H1 (cell line): ENCODE measurements around the gene DTX3. TPM values are rescaled to one million over a fixed set of nuclear protein-coding genes. Genes with fewer than 3 reads are reported as not detected.

Experiments
- CTCF ChIA-PET: fragments of 300-600 bp; sonication (Branson Sonifier 250); formaldehyde crosslinking; loops from one replicate; lab custom pipeline; 2021; ENCODE audit not compliant: partially characterized antibody; lab: Charles Lee
- POLR2A ChIA-PET: fragments of 300-600 bp; sonication (Branson Sonifier 250); formaldehyde crosslinking; loops from one replicate; lab custom pipeline; 2021; ENCODE audit warnings: inconsistent platforms; ENCODE audit not compliant: partially characterized antibody; lab: Charles Lee
- DNase-seq, 2 experiments: peaks; one replicate each; pipeline versions ENCODE4 v3.0.0 to v3.0.0-alpha.2; 2010 to 2022; ENCODE audit warnings: low spot score in 2 of 2, low read depth in 1 of 2, mixed read lengths in 1 of 2
- FAIRE-seq: peaks from 2 replicates; lab custom pipeline; 2011; peaks lifted over from hg19 to GRCh38; lab: Jason Lieb, UNC
- H2AFZ ChIP-seq: 2 replicates; pipeline ENCODE4 v1.8.1; 2012; ENCODE audit warnings: low read length, inconsistent platforms
- H2AK5ac ChIP-seq: 2 replicates; pipeline ENCODE4 v1.6.1; 2013; ENCODE audit warnings: low read depth, low read length
- H2BK120ac ChIP-seq: replicated peaks from 2 replicates; pipeline ENCODE3; 2013; ENCODE audit warnings: low read depth, low read length, inconsistent platforms
- H2BK12ac ChIP-seq: 2 replicates; pipeline ENCODE4 v1.6.1; 2013; ENCODE audit warnings: low read depth, low read length
- H2BK15ac ChIP-seq: 2 replicates; pipeline ENCODE4 v1.6.1; 2013; ENCODE audit warnings: low read length
- H2BK20ac ChIP-seq: 2 replicates; pipeline ENCODE4 v1.6.1; 2013; ENCODE audit warnings: low read length
- H2BK5ac ChIP-seq: 2 replicates; pipeline ENCODE4 v1.6.1; 2013; ENCODE audit warnings: low read depth, low read length
- H3K14ac ChIP-seq: 2 replicates; pipeline ENCODE4 v1.6.1; 2013; ENCODE audit warnings: inconsistent platforms; ENCODE audit not compliant: insufficient read length
- H3K18ac ChIP-seq: 2 replicates; pipeline ENCODE4 v1.6.1; 2013; ENCODE audit warnings: low read length; ENCODE audit errors: extremely low read depth
- H3K23ac ChIP-seq: 2 replicates; pipeline ENCODE4 v1.6.1; 2013; ENCODE audit warnings: inconsistent platforms; ENCODE audit not compliant: insufficient read length
- H3K23me2 ChIP-seq: 2 replicates; pipeline ENCODE4 v1.6.1; 2013; ENCODE audit warnings: low read depth, low read length
- H3K27ac ChIP-seq: 2 replicates; pipeline ENCODE4 v1.6.1; 2011; ENCODE audit warnings: low read depth, low read length, inconsistent platforms
- H3K27me3 ChIP-seq, 4 experiments: replicated peaks in 1 of 4; 1 replicate in 1 of 4; 2 replicates in 3 of 4; pipeline versions ENCODE4 v1.6.1 to v1.8.1; 2011 to 2013; ENCODE audit warnings: low read length in 3 of 4, mild to moderate bottlenecking in 3 of 4, inconsistent platforms in 2 of 4, mixed read lengths in 2 of 4, moderate library complexity in 1 of 4; ENCODE audit not compliant: control insufficient read depth in 3 of 4, insufficient read depth in 3 of 4; ENCODE audit errors: extremely low read depth in 1 of 4
- H3K36me3 ChIP-seq, 4 experiments: 2 replicates each; pipeline versions ENCODE4 v1.6.1 to v1.8.1; 2011 to 2013; ENCODE audit warnings: mild to moderate bottlenecking in 4 of 4, low read length in 3 of 4, moderate library complexity in 2 of 4, control low read depth in 1 of 4, inconsistent platforms in 1 of 4; ENCODE audit not compliant: insufficient read depth in 4 of 4, control insufficient read depth in 2 of 4
- H3K4ac ChIP-seq: replicated peaks from 2 replicates; pipeline ENCODE3; 2013; ENCODE audit warnings: low read length, low read depth, mixed read lengths, inconsistent platforms; ENCODE audit not compliant: insufficient read length
- H3K4me1 ChIP-seq, 4 experiments: replicated peaks in 1 of 4; 1 replicate in 1 of 4; 2 replicates in 3 of 4; pipeline versions ENCODE4 v1.6.1 to v1.8.1; 2011 to 2013; ENCODE audit warnings: low read length in 3 of 4, inconsistent platforms in 2 of 4, mixed read lengths in 1 of 4; ENCODE audit not compliant: insufficient read depth in 4 of 4, control insufficient read depth in 3 of 4
- H3K4me2 ChIP-seq, 2 experiments: 2 replicates each; pipeline versions ENCODE4 v1.6.1 to v1.8.1; 2011 to 2013; ENCODE audit warnings: low read depth in 2 of 2, low read length in 2 of 2, control low read depth in 1 of 2, inconsistent platforms in 1 of 2, mild to moderate bottlenecking in 1 of 2; ENCODE audit not compliant: insufficient read depth in 1 of 2
- H3K4me3 ChIP-seq, 4 experiments: fragments of 200-600, 300-600 bp in 1 of 4; sonication (generic), shearing (Covaris generic), sonication (Bioruptor Twin) in 1 of 4; 2 replicates each; pipeline versions ENCODE4 v1.5.1 to v1.8.1; 2011 to 2016; ENCODE audit warnings: low read length in 4 of 4, low read depth in 3 of 4, control low read depth in 2 of 4, inconsistent platforms in 2 of 4, mild to moderate bottlenecking in 2 of 4, mixed read lengths in 1 of 4, moderate library complexity in 1 of 4; ENCODE audit not compliant: insufficient read depth in 2 of 4; ENCODE audit errors: extremely low read depth in 1 of 4
- H3K56ac ChIP-seq: replicated peaks from 2 replicates; pipeline ENCODE3; 2013; ENCODE audit warnings: low read depth, mild to moderate bottlenecking, mixed read lengths, low read length, inconsistent platforms; ENCODE audit not compliant: insufficient read length
- H3K79me1 ChIP-seq: 2 replicates; pipeline ENCODE4 v1.6.1; 2013; ENCODE audit warnings: low read depth, low read length, control low read depth
- H3K79me2 ChIP-seq, 2 experiments: 2 replicates each; pipeline versions ENCODE4 v1.6.1 to v1.8.1; 2012 to 2013; ENCODE audit warnings: low read length in 2 of 2, mild to moderate bottlenecking in 2 of 2, inconsistent platforms in 1 of 2; ENCODE audit not compliant: insufficient read depth in 2 of 2, control insufficient read depth in 1 of 2
- H3K9ac ChIP-seq, 4 experiments: replicated peaks in 1 of 4; 1 replicate in 1 of 4; 2 replicates in 3 of 4; pipeline versions ENCODE4 v1.6.1 to v1.8.1; 2011 to 2013; ENCODE audit warnings: low read depth in 3 of 4, low read length in 3 of 4, control low read depth in 2 of 4, mild to moderate bottlenecking in 2 of 4, moderate library complexity in 2 of 4, inconsistent platforms in 1 of 4; ENCODE audit errors: extremely low read depth in 1 of 4
- H3K9me3 ChIP-seq, 2 experiments: 2 replicates each; pipeline versions ENCODE4 v1.6.1 to v1.8.1; 2012 to 2013; ENCODE audit warnings: mild to moderate bottlenecking in 2 of 2, moderate library complexity in 2 of 2, control low read depth in 1 of 2, inconsistent platforms in 1 of 2, low read depth in 1 of 2, low read length in 1 of 2, mixed read lengths in 1 of 2; ENCODE audit not compliant: insufficient read depth in 2 of 2
- H4K20me1 ChIP-seq, 2 experiments: replicated peaks in 1 of 2; 2 replicates each; pipeline versions ENCODE3 to v1.8.1; 2011 to 2013; ENCODE audit warnings: inconsistent platforms in 2 of 2, low read length in 2 of 2, mild to moderate bottlenecking in 1 of 2; ENCODE audit not compliant: insufficient read depth in 2 of 2, control insufficient read depth in 1 of 2
- H4K5ac ChIP-seq: 2 replicates; pipeline ENCODE4 v1.6.1; 2013; ENCODE audit warnings: low read length, low read depth, mixed read lengths, inconsistent platforms; ENCODE audit not compliant: insufficient read length
- H4K8ac ChIP-seq: 2 replicates; pipeline ENCODE4 v1.8.0; 2013; ENCODE audit warnings: mild to moderate bottlenecking, moderate library complexity, low read length, inconsistent platforms; ENCODE audit not compliant: insufficient read depth; ENCODE audit errors: extremely low read depth
- H4K91ac ChIP-seq: replicated peaks from 2 replicates; pipeline ENCODE3; 2013; ENCODE audit warnings: low read length, mixed read lengths, inconsistent platforms; ENCODE audit not compliant: insufficient read length
- EZH2 ChIP-seq: fragments of 200-600 bp; sonication (generic); IDR thresholded peaks from 2 replicates; pipeline ENCODE4 v1.7.1; 2012; ENCODE audit warnings: low read depth, mild to moderate bottlenecking, moderate library complexity, low read length, inconsistent platforms; ENCODE audit not compliant: severe bottlenecking
- TEAD4 ChIP-seq: IDR thresholded peaks from 2 replicates; pipeline ENCODE4 v1.6.1; 2012; ENCODE audit warnings: low read depth, low read length, inconsistent platforms, mixed read lengths
- WGBS, 2 experiments: shearing (Covaris generic) in 1 of 2; methylation state at CpG; one replicate each; pipeline versions ENCODE4 v1.1.6 to v1.1.7; 2013 to 2015; ENCODE audit warnings: low lambda C conversion rate in 2 of 2, mixed read lengths in 2 of 2, inconsistent platforms in 1 of 2, low coverage in 1 of 2, missing lambda C conversion rate in 1 of 2; ENCODE audit not compliant: insufficient replicate concordance in 2 of 2, insufficient coverage in 1 of 2, insufficient read length in 1 of 2; ENCODE audit errors: extremely low coverage in 1 of 2, missing lambda C conversion rate in 1 of 2; 5-methylcytosine and 5-hydroxymethylcytosine counted together
- polyA plus RNA-seq, 7 experiments: library from polyadenylated mRNA; depleted of rRNA in 3 of 7; stranded (reverse) in 5 of 7; unstranded in 2 of 7; fragments of >200 nt in 5 of 7; fragments of 200-250 nt in 2 of 7; gene quantifications; 1 replicate in 5 of 7; 2 replicates in 1 of 7; 4 replicates in 1 of 7; pipeline versions ENCODE4 v1.2.1 to v1.2.3, GENCODE V29; 2011 to 2013; ENCODE audit warnings: missing spikeins in 2 of 7, mixed read lengths in 2 of 7
- total RNA-seq: library from RNA; stranded (reverse); fragmentation: NEBNext Ultra II Directional; extraction: Animal tissue kit (Norgen Biotek cat#: 25700); gene quantifications from 2 replicates; pipeline ENCODE4 v1.2.1, GENCODE V29; 2021
- TF ChIP-seq, protein P1 (sequence below): IDR thresholded peaks from 2 replicates; pipeline ENCODE4 v1.6.1; 2011; ENCODE audit warnings: low read depth, mild to moderate bottlenecking, low read length; ENCODE audit not compliant: insufficient read depth
- TF ChIP-seq, protein P2 (sequence below), 3 experiments: IDR thresholded peaks; 1 replicate in 2 of 3; 2 replicates in 1 of 3; pipeline versions ENCODE4 v1.5.1 to v1.6.1; 2011; ENCODE audit warnings: low read length in 3 of 3, mild to moderate bottlenecking in 3 of 3, inconsistent platforms in 2 of 3, low read depth in 1 of 3, moderate library complexity in 1 of 3; ENCODE audit not compliant: insufficient read depth in 1 of 3; ENCODE audit errors: control extremely low read depth in 1 of 3

DTX3 gene
- total and polyA plus RNA-seq, 2 of the 8 experiments (the other 6 are each of a cell fraction or from before 2014, with no cell fraction given) = 41.8 to 92.5 TPM

DNA sequence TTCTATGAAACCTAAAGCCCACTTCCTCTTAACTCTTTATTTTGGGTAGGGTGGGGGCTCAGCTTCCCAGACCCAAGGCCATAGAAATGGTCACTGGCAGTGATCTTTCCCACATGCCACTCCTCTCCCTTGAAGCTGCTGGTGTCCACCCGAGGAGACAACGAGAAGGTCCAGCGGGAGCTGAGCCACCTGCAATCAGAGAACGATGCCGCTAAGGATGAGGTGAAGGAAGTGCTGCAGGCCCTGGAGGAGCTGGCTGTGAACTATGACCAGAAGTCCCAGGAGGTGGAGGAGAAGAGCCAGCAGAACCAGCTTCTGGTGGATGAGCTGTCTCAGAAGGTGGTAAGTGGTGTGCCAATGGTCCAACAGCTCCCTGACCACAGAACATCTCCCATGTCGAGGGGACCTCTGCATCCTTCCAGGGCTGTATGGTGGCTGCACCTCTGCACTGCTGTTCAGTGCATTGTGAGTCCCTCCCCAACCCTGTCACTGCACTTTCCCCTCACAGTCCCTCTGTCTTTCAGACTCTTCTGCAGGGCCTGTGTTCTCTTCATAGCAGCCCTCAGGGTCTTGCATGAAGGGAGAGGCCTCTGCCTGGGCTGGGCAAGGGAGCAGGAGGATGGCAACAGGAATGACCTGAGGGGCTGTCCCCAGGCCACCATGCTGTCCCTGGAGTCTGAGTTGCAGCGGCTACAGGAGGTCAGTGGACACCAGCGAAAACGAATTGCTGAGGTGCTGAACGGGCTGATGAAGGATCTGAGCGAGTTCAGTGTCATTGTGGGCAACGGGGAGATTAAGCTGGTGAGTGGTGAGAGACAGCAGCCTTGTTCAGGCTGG lies 32.5 kb upstream of the DTX3 start:
- TF ChIP-seq EZH2 (no peak), TEAD4 (no peak)
- TF ChIP-seq, protein P1, sequence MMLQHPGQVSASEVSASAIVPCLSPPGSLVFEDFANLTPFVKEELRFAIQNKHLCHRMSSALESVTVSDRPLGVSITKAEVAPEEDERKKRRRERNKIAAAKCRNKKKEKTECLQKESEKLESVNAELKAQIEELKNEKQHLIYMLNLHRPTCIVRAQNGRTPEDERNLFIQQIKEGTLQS = no peak
- TF ChIP-seq, protein P2, sequence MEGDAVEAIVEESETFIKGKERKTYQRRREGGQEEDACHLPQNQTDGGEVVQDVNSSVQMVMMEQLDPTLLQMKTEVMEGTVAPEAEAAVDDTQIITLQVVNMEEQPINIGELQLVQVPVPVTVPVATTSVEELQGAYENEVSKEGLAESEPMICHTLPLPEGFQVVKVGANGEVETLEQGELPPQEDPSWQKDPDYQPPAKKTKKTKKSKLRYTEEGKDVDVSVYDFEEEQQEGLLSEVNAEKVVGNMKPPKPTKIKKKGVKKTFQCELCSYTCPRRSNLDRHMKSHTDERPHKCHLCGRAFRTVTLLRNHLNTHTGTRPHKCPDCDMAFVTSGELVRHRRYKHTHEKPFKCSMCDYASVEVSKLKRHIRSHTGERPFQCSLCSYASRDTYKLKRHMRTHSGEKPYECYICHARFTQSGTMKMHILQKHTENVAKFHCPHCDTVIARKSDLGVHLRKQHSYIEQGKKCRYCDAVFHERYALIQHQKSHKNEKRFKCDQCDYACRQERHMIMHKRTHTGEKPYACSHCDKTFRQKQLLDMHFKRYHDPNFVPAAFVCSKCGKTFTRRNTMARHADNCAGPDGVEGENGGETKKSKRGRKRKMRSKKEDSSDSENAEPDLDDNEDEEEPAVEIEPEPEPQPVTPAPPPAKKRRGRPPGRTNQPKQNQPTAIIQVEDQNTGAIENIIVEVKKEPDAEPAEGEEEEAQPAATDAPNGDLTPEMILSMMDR (IDR thresholded peaks at IDR 0.05; ENCODE audit: control extremely low read depth in 1 of 3, insufficient read depth in 1 of 3, low read depth in 1 of 3, low read length in 3 of 3) = no peak
- Histone ChIP-seq H3K36me3 (peaks cover 22 to 79% (median 57%) of the 10 kb centered on the region in 4 experiments), H3K79me1 (no peaks in the 10 kb centered on the region), H2BK15ac (no peak overlapping the region), H2BK20ac (no peak overlapping the region), H4K8ac (no peak overlapping the region), H3K9me3 (no peaks in the 10 kb centered on the region), H2AFZ (no peak overlapping the region), H2BK5ac (no peak overlapping the region), H4K20me1 (peaks cover 0 to 5% of the 10 kb centered on the region in 2 experiments), H3K9ac (no peak overlapping the region), H2BK12ac (no peak overlapping the region), H4K91ac (no peak overlapping the region), H3K4me2 (no peak overlapping the region), H3K23ac (no peak overlapping the region), H3K56ac (no peak overlapping the region), H3K27me3 (no peaks in the 10 kb centered on the region), H3K79me2 (no peaks in the 10 kb centered on the region), H3K4me1 (no peaks in the 10 kb centered on the region), H4K5ac (no peak overlapping the region), H2BK120ac (no peak overlapping the region), H3K18ac (no peak overlapping the region), H3K27ac (no peak overlapping the region), H3K4ac (no peak overlapping the region), H3K23me2 (no peaks in the 10 kb centered on the region), H3K14ac (no peak overlapping the region), H3K4me3 (no peak overlapping the region), H2AK5ac (no peak overlapping the region)
- CTCF ChIA-PET = interaction anchor here (0.9 to 6.1 kb wide), 5 partner anchors 12 to 47 kb away, joined by 3 to 62 read pairs (median 3); no protein-coding TSS in a partner anchor
- no peak for DNase-seq
- FAIRE-seq = no peak
- WGBS, 2 experiments = 89% methylated on average over 12 of the region's 12 CpGs; no CpG with 5 or more reads in 1 of the 2 experiments
- POLR2A ChIA-PET = interaction anchor here (0.8 to 1.8 kb wide), 3 partner anchors 11 to 40 kb away, joined by 3 to 6 read pairs (median 5); partner anchors contain the start of gene DCTN2
